Osteoblast (primary cell): ENCODE results near the gene HIRA. TPM values are rescaled to one million over a fixed set of nuclear protein-coding genes. Genes with fewer than 3 reads are reported as not detected.
A peak's percentile ranks its signal among the peaks of the same experiment; 100 is the strongest.

Experiments used
- DNase-seq: peaks from one replicate; pipeline ENCODE4 v3.0.0; 2011; ENCODE audit warnings: low spot score, mixed read lengths; ENCODE audit not compliant: insufficient read length; ENCODE audit errors: missing footprints
- H2AFZ ChIP-seq: 2 replicates; pipeline ENCODE4 v1.6.0; 2011; ENCODE audit warnings: mild to moderate bottlenecking, low read length
- H3K27ac ChIP-seq: 2 replicates; pipeline ENCODE4 v1.5.1; 2011; ENCODE audit warnings: mild to moderate bottlenecking, low read depth, low read length, moderate library complexity
- H3K27me3 ChIP-seq: 2 replicates; pipeline ENCODE4 v1.6.0; 2012; ENCODE audit warnings: mild to moderate bottlenecking, control low read depth, inconsistent platforms, low read length, moderate library complexity; ENCODE audit not compliant: insufficient read depth
- H3K36me3 ChIP-seq: 2 replicates; pipeline ENCODE4 v1.5.1; 2011; ENCODE audit warnings: mild to moderate bottlenecking, low read length, control low read depth, moderate library complexity; ENCODE audit not compliant: insufficient read depth
- H3K4me1 ChIP-seq: 2 replicates; pipeline ENCODE4 v1.5.1; 2011; ENCODE audit warnings: mild to moderate bottlenecking, low read length, control low read depth, moderate library complexity; ENCODE audit not compliant: insufficient read depth
- H3K4me2 ChIP-seq: 2 replicates; pipeline ENCODE4 v1.6.0; 2011; ENCODE audit warnings: mild to moderate bottlenecking, low read length; ENCODE audit not compliant: insufficient read depth
- H3K4me3 ChIP-seq: fragments of 200-600 bp; sonication (generic); 3 replicates; pipeline ENCODE4 v1.5.1; 2012; ENCODE audit warnings: mild to moderate bottlenecking, low read length, inconsistent platforms; ENCODE audit not compliant: insufficient read depth
- H3K79me2 ChIP-seq: 2 replicates; pipeline ENCODE4 v1.6.0; 2012; ENCODE audit warnings: mild to moderate bottlenecking, low read length, control low read depth, inconsistent platforms; ENCODE audit not compliant: insufficient read depth
- H3K9me3 ChIP-seq: 2 replicates; pipeline ENCODE4 v1.5.1; 2011; ENCODE audit warnings: low read depth, low read length, control low read depth
- H4K20me1 ChIP-seq: 2 replicates; pipeline ENCODE4 v1.6.0; 2012; ENCODE audit warnings: mild to moderate bottlenecking, low read length, control low read depth; ENCODE audit not compliant: insufficient read depth
- total RNA-seq: library from RNA; depleted of rRNA; stranded (reverse); fragments of >200 nt; gene quantifications from 2 replicates; pipeline ENCODE4 v1.2.3, GENCODE V29; 2012
- TF ChIP-seq, protein P1 (sequence below): IDR thresholded peaks from 2 replicates; pipeline ENCODE4 v1.5.1; 2011; ENCODE audit warnings: mild to moderate bottlenecking, low read depth, low read length, moderate library complexity; ENCODE audit errors: extremely low read depth

The HIRA gene, protein sequence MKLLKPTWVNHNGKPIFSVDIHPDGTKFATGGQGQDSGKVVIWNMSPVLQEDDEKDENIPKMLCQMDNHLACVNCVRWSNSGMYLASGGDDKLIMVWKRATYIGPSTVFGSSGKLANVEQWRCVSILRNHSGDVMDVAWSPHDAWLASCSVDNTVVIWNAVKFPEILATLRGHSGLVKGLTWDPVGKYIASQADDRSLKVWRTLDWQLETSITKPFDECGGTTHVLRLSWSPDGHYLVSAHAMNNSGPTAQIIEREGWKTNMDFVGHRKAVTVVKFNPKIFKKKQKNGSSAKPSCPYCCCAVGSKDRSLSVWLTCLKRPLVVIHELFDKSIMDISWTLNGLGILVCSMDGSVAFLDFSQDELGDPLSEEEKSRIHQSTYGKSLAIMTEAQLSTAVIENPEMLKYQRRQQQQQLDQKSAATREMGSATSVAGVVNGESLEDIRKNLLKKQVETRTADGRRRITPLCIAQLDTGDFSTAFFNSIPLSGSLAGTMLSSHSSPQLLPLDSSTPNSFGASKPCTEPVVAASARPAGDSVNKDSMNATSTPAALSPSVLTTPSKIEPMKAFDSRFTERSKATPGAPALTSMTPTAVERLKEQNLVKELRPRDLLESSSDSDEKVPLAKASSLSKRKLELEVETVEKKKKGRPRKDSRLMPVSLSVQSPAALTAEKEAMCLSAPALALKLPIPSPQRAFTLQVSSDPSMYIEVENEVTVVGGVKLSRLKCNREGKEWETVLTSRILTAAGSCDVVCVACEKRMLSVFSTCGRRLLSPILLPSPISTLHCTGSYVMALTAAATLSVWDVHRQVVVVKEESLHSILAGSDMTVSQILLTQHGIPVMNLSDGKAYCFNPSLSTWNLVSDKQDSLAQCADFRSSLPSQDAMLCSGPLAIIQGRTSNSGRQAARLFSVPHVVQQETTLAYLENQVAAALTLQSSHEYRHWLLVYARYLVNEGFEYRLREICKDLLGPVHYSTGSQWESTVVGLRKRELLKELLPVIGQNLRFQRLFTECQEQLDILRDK
- total RNA-seq = 19.2 and 22.1 TPM in 2 replicates

DNA sequence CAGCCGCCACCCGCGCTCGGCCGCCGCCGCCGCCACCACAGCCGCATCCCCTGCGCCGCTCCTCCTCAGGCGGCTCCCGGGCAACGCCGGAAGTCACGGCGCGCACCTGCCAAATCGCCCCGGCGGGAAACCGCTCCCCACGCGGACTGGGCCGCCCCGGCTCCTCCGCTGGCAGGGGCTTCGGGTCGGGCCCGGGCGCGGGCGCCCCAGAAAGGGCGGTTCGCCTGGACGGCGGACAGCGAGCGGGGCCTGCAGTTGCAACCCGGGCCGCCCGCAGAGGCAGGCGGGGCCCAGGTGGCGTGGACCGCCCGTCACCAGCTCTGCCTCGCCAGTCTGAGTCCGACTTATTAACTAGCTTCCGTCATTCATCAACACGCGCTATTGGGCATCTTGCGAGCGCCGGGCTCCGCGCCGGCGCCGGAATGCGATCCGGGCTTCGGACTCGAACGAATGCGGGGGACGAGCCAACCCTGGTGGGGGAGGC is at the start of gene HIRA:
HIRA (minus strand) TSS at position 85 of the 484 bp plus-strand sequence. CDS start 257 bp downstream, outside the sequence.
- Histone ChIP-seq H2AFZ (peak within 1 kb of the TSS; percentile 90), H3K79me2 (peaks cover 47% of the 10 kb centered on the region), H4K20me1 (peaks cover 19% of the 10 kb centered on the region), H3K4me1 (peaks cover 23% of the 10 kb centered on the region), H3K4me2 (peak within 1 kb of the TSS; percentile 96), H3K4me3 (peak within 1 kb of the TSS; percentile 92), H3K9me3 (no peaks in the 10 kb centered on the region), H3K36me3 (peaks cover 18% of the 10 kb centered on the region), H3K27me3 (no peaks in the 10 kb centered on the region), H3K27ac (peak within 1 kb of the TSS; percentile 99)
- TF ChIP-seq, protein P1, sequence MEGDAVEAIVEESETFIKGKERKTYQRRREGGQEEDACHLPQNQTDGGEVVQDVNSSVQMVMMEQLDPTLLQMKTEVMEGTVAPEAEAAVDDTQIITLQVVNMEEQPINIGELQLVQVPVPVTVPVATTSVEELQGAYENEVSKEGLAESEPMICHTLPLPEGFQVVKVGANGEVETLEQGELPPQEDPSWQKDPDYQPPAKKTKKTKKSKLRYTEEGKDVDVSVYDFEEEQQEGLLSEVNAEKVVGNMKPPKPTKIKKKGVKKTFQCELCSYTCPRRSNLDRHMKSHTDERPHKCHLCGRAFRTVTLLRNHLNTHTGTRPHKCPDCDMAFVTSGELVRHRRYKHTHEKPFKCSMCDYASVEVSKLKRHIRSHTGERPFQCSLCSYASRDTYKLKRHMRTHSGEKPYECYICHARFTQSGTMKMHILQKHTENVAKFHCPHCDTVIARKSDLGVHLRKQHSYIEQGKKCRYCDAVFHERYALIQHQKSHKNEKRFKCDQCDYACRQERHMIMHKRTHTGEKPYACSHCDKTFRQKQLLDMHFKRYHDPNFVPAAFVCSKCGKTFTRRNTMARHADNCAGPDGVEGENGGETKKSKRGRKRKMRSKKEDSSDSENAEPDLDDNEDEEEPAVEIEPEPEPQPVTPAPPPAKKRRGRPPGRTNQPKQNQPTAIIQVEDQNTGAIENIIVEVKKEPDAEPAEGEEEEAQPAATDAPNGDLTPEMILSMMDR = no peak
- DNase-seq = peak; percentile 94

DNA sequence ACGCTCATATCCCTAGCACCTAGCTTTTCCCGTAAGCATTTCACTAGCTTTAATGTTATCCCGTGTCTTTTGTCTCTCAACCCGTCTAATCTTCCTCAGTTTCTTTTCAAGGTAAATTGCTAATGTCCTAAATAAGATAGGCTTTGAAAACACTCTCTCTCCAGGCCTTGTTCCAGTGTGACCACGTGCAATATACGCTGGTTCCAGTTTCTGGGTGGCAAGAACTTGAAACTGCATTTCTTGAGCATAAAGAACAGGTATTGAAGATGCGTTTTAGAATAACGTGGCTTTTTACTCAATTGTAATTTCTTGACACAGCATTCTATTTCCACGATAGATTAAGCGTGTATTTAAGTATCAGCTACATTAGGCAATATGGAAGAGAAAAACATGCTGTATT is 49.3 kb upstream of the HIRA start:
- Histone ChIP-seq H3K27ac (no peak overlapping the region), H3K79me2 (peaks cover 45% of the 10 kb centered on the region), H3K4me2 (peak overlapping the region; percentile 99), H3K4me3 (no peak overlapping the region), H3K27me3 (no peaks in the 10 kb centered on the region), H3K9me3 (no peaks in the 10 kb centered on the region), H4K20me1 (peaks cover 22% of the 10 kb centered on the region), H2AFZ (peak overlapping the region; percentile 13), H3K36me3 (peaks cover 13% of the 10 kb centered on the region), H3K4me1 (peaks cover 22% of the 10 kb centered on the region)
- DNase-seq = no peak
- TF ChIP-seq, protein P1 = no peak

DNA sequence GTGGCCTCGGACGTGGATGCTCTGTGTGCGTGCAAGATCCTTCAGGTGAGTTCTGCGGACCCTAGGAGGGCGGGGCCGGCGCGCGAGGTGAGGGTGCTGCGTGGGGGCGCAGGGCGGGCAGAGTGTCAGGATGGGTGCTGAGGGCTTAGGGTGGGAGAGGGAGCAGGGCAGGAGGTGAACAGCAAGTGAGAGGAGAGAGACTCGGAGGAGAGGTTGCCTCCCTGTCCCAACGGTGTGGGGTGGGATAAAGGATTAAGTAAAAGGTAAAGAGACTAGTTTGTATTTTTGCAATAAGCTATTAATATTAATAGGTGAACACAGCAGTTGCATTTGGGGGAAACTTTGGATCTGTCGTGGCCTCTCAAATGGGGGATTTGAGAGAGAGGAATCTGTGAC is 48.6 kb upstream of the HIRA start:
- Histone ChIP-seq H3K27me3 (no peaks in the 10 kb centered on the region), H3K9me3 (no peaks in the 10 kb centered on the region), H3K4me3 (peak overlapping the region; percentile 88), H3K4me1 (peaks cover 22% of the 10 kb centered on the region), H3K36me3 (peaks cover 15% of the 10 kb centered on the region), H3K79me2 (peaks cover 51% of the 10 kb centered on the region), H3K27ac (peak overlapping the region; percentile 100), H2AFZ (peak overlapping the region; percentile 97), H4K20me1 (peaks cover 26% of the 10 kb centered on the region), H3K4me2 (peak overlapping the region; percentile 99)
- no peak for DNase-seq
- TF ChIP-seq, protein P1 = no peak
